NT2/D1 (cell line): ENCODE measurements around the gene ANKRD65.
"Not testable (repeated sequence)": the region's sequence is repeated elsewhere in the genome, so short reads cannot be mapped to it uniquely, and the experiment has no call there.

Experiments
- SUZ12 ChIP-seq: IDR thresholded peaks from 2 replicates; pipeline ENCODE4 v1.6.1; 2011; ENCODE audit not compliant: insufficient read length, insufficient read depth; ENCODE audit errors: extremely low read depth
- YY1 ChIP-seq: IDR thresholded peaks from 2 replicates; pipeline ENCODE4 v1.6.1; 2011; ENCODE audit not compliant: insufficient read length, insufficient read depth
- ZNF274 ChIP-seq: IDR thresholded peaks from 2 replicates; pipeline ENCODE4 v1.6.1; 2011; ENCODE audit warnings: mild to moderate bottlenecking, low read depth, low read length

GRCh38 chr1:1456683-1457255 lies 35.7 kb upstream of the ANKRD65 start:
- TF ChIP-seq ZNF274, YY1, SUZ12: not testable (repeated sequence)
